CD4-positive, alpha-beta T cell treated with Interleukin-15 for 1 hour (primary cell): ENCODE results near the gene RNF112.

Source experiments
- DNase-seq: peaks from one replicate; pipeline ENCODE4 v3.0.0-alpha.2; 2020

The RNF112 gene

GRCh38 chr17:19410875-19411620, at the start of gene RNF112:
Gene RNF112, plus strand, starts transcription at chr17:19411232. Its CDS starts 177 bp downstream, at chr17:19411409.
- DNase-seq, result no peak

GRCh38 chr17:19361326-19361725, 49.7 kb upstream of the RNF112 start:
- DNase-seq, result no peak

- no peak for DNase-seq
These were observed 49.1 kb upstream of the RNF112 start for GRCh38 chr17:19361944-19362276.

GRCh38 chr17:19362277-19363113, 48.5 kb upstream of the RNF112 start, which contains the start of gene B9D1:
Gene B9D1, minus strand, starts transcription at chr17:19362723. Its CDS starts 154 bp downstream, at chr17:19362569.
- peak; percentile 92 for DNase-seq

GRCh38 chr17:19363114-19363438, 48.0 kb upstream of the RNF112 start:
- DNase-seq, result no peak

- no peak for DNase-seq
These were observed 47.5 kb upstream of the RNF112 start for GRCh38 chr17:19363460-19364035.

- DNase-seq, result no peak
These were observed 46.1 kb upstream of the RNF112 start for GRCh38 chr17:19364699-19365498.

GRCh38 chr17:19365499-19365817, 45.6 kb upstream of the RNF112 start:
- DNase-seq, result no peak

- DNase-seq, result no peak
These were observed 45.0 kb upstream of the RNF112 start for GRCh38 chr17:19365833-19366636.

- no peak for DNase-seq
These were observed 44.4 kb upstream of the RNF112 start for GRCh38 chr17:19366637-19366972.

- no peak for DNase-seq
These were observed 42.8 kb upstream of the RNF112 start for GRCh38 chr17:19368229-19368628.

GRCh38 chr17:19369107-19369778, 41.8 kb upstream of the RNF112 start:
- no peak for DNase-seq

- peak; percentile 74 for DNase-seq
These were observed 41.1 kb upstream of the RNF112 start for GRCh38 chr17:19369846-19370492.

GRCh38 chr17:19370493-19370960, 40.5 kb upstream of the RNF112 start:
- peak; percentile 73 for DNase-seq

- DNase-seq, result peak; percentile 44
These were observed 39.6 kb upstream of the RNF112 start for GRCh38 chr17:19371259-19372010.

- no peak for DNase-seq
These were observed 39.0 kb upstream of the RNF112 start for GRCh38 chr17:19372011-19372370.

GRCh38 chr17:19372439-19372838, 38.6 kb upstream of the RNF112 start:
- no peak for DNase-seq

- DNase-seq, result no peak
These were observed 38.0 kb upstream of the RNF112 start for GRCh38 chr17:19372866-19373504.

- DNase-seq, result no peak
These were observed 36.9 kb upstream of the RNF112 start for GRCh38 chr17:19374136-19374535.

- no peak for DNase-seq
These were observed 35.3 kb upstream of the RNF112 start for GRCh38 chr17:19375732-19376131.
